ENCODE results near the gene CA9.

Gene CA9

GRCh38 chr9:35697486-35697885 lies 23.8 kb downstream of the CA9 start:
- TF ChIP-seq USF1 (IDR thresholded peaks at IDR 0.05), result no peak
- TF ChIP-seq TAF1 (IDR thresholded peaks at IDR 0.05; ENCODE audit: low read depth), result no peak
- no peak for TF ChIP-seq FOXM1 (IDR thresholded peaks at IDR 0.05; ENCODE audit: borderline replicate concordance, low read depth)
- TF ChIP-seq RAD21 (IDR thresholded peaks at IDR 0.05; ENCODE audit: low read depth), result no peak
- TF ChIP-seq YY1 (IDR thresholded peaks at IDR 0.05; ENCODE audit: low read depth), result no peak
- no peak for TF ChIP-seq EP300 (IDR thresholded peaks at IDR 0.05; ENCODE audit: borderline replicate concordance)
- no peak for TF ChIP-seq CEBPB (IDR thresholded peaks at IDR 0.05)
- TF ChIP-seq NFIC (IDR thresholded peaks at IDR 0.05), result no peak
- TF ChIP-seq TCF12 (IDR thresholded peaks at IDR 0.05; ENCODE audit: low read depth), result no peak
- no peak for TF ChIP-seq ZBTB7A (IDR thresholded peaks at IDR 0.05; ENCODE audit: low read depth)
- no peak for TF ChIP-seq TEAD4 (IDR thresholded peaks at IDR 0.05)
- TF ChIP-seq EGR1 (IDR thresholded peaks at IDR 0.05), result no peak
- TF ChIP-seq CREB1 (IDR thresholded peaks at IDR 0.05; ENCODE audit: low read depth), result no peak
- no peak for TF ChIP-seq REST (IDR thresholded peaks at IDR 0.05; ENCODE audit: low read depth)

DNA sequence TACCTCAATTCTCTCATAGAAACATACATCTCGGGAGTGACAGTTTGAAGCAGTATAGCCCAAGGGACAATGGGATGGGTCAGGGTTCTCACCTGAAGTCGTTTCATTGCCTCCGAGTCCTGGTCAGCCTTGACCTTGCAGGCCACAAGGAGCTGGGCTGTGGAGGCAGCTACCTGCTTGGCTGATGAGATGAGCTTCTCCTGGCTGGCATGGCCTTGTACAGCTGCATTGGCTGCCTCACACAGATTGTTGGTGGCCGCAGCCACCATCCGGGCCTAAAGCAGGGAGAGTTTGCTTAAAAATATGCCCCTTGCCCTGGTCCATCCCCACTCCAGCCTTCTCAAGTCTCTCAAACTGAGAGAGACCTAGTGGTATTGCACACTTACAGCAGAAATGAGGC lies 24.5 kb downstream of the CA9 start:
- TF ChIP-seq CREB1 (IDR thresholded peaks at IDR 0.05; ENCODE audit: low read depth) (no peak), TEAD4 (IDR thresholded peaks at IDR 0.05) (no peak), EGR1 (IDR thresholded peaks at IDR 0.05) (no peak)

DNA sequence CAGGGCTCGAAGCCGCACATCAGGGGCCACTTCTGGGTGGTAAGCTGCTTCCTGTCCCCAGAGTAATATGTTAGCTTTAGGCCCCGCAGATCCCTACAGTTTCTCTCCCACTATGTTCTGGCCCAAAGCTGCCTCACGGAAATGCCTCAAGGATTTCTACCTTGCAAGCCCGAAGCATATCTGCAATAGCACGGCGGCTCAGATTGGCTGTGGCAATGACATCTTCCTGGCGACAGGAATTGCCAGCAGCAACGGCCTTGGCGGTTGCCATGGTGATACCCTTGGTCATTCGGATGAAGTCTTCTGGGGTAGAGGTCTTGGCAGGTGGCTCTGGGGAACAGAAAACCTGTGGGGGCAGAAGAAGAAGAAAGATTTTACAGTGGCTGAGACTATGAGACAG lies 26.3 kb downstream of the CA9 start:
- TF ChIP-seq EP300 (IDR thresholded peaks at IDR 0.05; ENCODE audit: borderline replicate concordance) (no peak), USF1 (IDR thresholded peaks at IDR 0.05) (no peak), TAF1 (IDR thresholded peaks at IDR 0.05; ENCODE audit: low read depth) (no peak)

GRCh38 chr9:35700942-35701341 lies 27.2 kb downstream of the CA9 start:
- TF ChIP-seq REST (IDR thresholded peaks at IDR 0.05; ENCODE audit: low read depth), result no peak
- no peak for TF ChIP-seq EP300 (IDR thresholded peaks at IDR 0.05; ENCODE audit: borderline replicate concordance)
- TF ChIP-seq TCF12 (IDR thresholded peaks at IDR 0.05; ENCODE audit: low read depth), result no peak
- TF ChIP-seq TAF1 (IDR thresholded peaks at IDR 0.05; ENCODE audit: low read depth), result no peak
- no peak for TF ChIP-seq CEBPB (IDR thresholded peaks at IDR 0.05)
- TF ChIP-seq ZBTB7A (IDR thresholded peaks at IDR 0.05; ENCODE audit: low read depth), result no peak
- no peak for TF ChIP-seq TEAD4 (IDR thresholded peaks at IDR 0.05)
- TF ChIP-seq RAD21 (IDR thresholded peaks at IDR 0.05; ENCODE audit: low read depth), result no peak
- no peak for TF ChIP-seq USF1 (IDR thresholded peaks at IDR 0.05)
- TF ChIP-seq, protein P1, sequence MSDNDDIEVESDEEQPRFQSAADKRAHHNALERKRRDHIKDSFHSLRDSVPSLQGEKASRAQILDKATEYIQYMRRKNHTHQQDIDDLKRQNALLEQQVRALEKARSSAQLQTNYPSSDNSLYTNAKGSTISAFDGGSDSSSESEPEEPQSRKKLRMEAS (IDR thresholded peaks at IDR 0.05), result no peak
- no peak for TF ChIP-seq NFIC (IDR thresholded peaks at IDR 0.05)
- no peak for TF ChIP-seq FOXM1 (IDR thresholded peaks at IDR 0.05; ENCODE audit: borderline replicate concordance, low read depth)

- TF ChIP-seq RAD21 (IDR thresholded peaks at IDR 0.05; ENCODE audit: low read depth), result no peak
- TF ChIP-seq TAF1 (IDR thresholded peaks at IDR 0.05; ENCODE audit: low read depth), result no peak
- no peak for TF ChIP-seq REST (IDR thresholded peaks at IDR 0.05; ENCODE audit: low read depth)
- TF ChIP-seq TCF12 (IDR thresholded peaks at IDR 0.05; ENCODE audit: low read depth), result no peak
- no peak for TF ChIP-seq NFIC (IDR thresholded peaks at IDR 0.05)
- TF ChIP-seq CREB1 (IDR thresholded peaks at IDR 0.05; ENCODE audit: low read depth), result no peak
- TF ChIP-seq CEBPB (IDR thresholded peaks at IDR 0.05), result no peak
- TF ChIP-seq USF1 (IDR thresholded peaks at IDR 0.05), result no peak
- no peak for TF ChIP-seq EGR1 (IDR thresholded peaks at IDR 0.05)
- TF ChIP-seq, protein P1 (IDR thresholded peaks at IDR 0.05), result no peak
- TF ChIP-seq FOXM1 (IDR thresholded peaks at IDR 0.05; ENCODE audit: borderline replicate concordance, low read depth), result no peak
- TF ChIP-seq TEAD4 (IDR thresholded peaks at IDR 0.05), result no peak
- TF ChIP-seq EP300 (IDR thresholded peaks at IDR 0.05; ENCODE audit: borderline replicate concordance), result no peak
- TF ChIP-seq ZBTB7A (IDR thresholded peaks at IDR 0.05; ENCODE audit: low read depth), result no peak
- TF ChIP-seq YY1 (IDR thresholded peaks at IDR 0.05; ENCODE audit: low read depth), result no peak
Measured at GRCh38 chr9:35702696-35703095, 29.0 kb downstream of the CA9 start.
